ENCODE measurements around the gene LMCD1. TPM values are rescaled to one million over a fixed set of nuclear protein-coding genes. Genes with fewer than 3 reads are reported as not detected.

LMCD1 gene
- total RNA-seq, 1 experiment from 2014 or later, result 46.0 TPM

DNA sequence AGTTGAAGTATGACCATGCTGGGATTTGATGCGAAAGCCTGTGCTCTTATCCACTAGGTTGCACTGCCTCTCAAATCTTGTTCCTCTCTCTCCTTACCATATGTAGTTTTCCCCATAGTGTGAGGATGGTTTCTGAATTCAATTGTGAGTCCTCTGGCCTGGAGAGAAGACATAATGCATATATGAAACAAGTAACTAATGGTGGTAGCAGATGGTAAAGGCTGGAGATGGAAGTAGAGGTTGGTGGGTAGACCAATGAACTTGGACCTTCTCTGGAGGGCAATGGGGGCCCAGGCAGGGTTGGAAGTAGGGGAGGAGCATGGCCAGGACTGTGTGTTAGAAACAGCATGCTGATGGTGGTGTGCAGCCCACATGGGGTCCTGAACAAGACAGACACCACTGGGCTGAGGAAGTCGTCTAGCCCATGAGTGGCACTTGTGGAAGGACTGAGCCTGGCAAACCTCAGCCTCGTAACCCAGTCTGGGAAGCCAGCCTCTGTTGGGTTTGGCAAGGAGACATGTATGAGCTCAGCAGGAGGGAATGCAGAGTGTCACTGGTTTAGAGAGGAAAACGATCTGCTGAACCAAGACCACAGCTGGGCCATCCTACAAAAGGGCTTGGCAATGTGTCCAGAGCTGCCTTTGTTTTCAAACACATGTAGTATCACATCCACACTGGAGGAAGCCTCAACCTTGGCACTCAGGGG is 18.5 kb upstream of the LMCD1 start:
- TF ChIP-seq CTCF (IDR thresholded peaks at IDR 0.05; ENCODE audit: unreplicated experiment), result no peak
- Mint-ChIP-seq H3K27me3 (ENCODE audit: unreplicated experiment) (no peaks in the 10 kb centered on the region), H3K9me3 (ENCODE audit: low read depth, unreplicated experiment) (peaks cover 5% of the 10 kb centered on the region), H3K4me3 (ENCODE audit: low read depth, unreplicated experiment) (no peak overlapping the region), H3K36me3 (ENCODE audit: insufficient read depth, unreplicated experiment) (no peaks in the 10 kb centered on the region), H3K27ac (ENCODE audit: unreplicated experiment) (no peak overlapping the region), H3K4me1 (ENCODE audit: low read depth, unreplicated experiment) (peaks cover 16% of the 10 kb centered on the region)
- CTCF ChIA-PET, result no interaction called here
- intact Hi-C loops (cut with micrococcal nuclease; ENCODE audit: unreplicated experiment), result no loop called here
- DNase-seq, result peak; percentile 37
- no TSS peak for BruUV-seq (replicated peaks)

GRCh38 chr3:8484409-8485140 is 17.0 kb upstream of the LMCD1 start:
- Mint-ChIP-seq H3K4me3 (ENCODE audit: low read depth, unreplicated experiment) (no peak overlapping the region), H3K9me3 (ENCODE audit: low read depth, unreplicated experiment) (peaks cover 5% of the 10 kb centered on the region), H3K27me3 (ENCODE audit: unreplicated experiment) (no peaks in the 10 kb centered on the region), H3K36me3 (ENCODE audit: insufficient read depth, unreplicated experiment) (no peaks in the 10 kb centered on the region), H3K4me1 (ENCODE audit: low read depth, unreplicated experiment) (peaks cover 16% of the 10 kb centered on the region), H3K27ac (ENCODE audit: unreplicated experiment) (no peak overlapping the region)
- no peak for DNase-seq
- CTCF ChIA-PET, result interaction anchor here (0.7 kb wide), 1 partner anchor 31 kb away, joined by 3 read pairs; no protein-coding TSS in a partner anchor
- intact Hi-C loops (cut with micrococcal nuclease; ENCODE audit: unreplicated experiment), result no loop called here
- no peak for TF ChIP-seq CTCF (IDR thresholded peaks at IDR 0.05; ENCODE audit: unreplicated experiment)
- no TSS peak for BruUV-seq (replicated peaks)

DNA sequence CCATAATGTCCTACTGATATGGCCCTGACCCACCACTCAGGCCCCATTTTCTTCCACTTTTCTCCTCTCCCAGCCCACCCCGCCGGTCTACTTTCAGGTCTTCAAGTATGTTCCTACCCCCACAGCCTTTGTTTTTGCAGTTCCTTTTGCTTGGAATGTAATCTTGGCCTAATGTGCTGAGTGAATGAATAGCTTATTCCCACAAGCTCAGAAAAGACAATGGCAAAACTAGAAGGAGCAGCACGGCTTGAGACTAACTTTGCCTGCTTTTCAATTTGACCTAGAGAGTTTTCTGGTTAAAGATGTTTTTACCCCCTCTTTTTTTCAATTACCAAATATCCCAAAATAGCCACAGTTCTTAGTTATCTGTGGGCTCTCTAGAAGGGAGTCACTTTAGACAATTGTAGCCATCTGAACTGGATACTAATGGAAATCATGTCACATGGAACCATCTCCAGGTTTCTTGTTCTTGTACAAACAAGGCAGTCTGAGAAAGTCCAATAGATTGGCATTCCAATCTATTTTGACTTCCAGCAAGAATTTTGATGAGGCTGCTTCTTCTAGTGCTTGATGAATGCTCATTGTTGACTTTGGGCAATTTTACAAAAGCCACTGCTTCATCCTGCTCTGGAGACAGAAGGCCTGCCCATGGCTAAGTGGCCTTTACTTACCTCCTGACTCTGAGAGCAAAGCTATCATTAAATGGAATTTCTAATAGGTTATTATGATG is 16.3 kb upstream of the LMCD1 start:
- H3K4me1 Mint-ChIP-seq (ENCODE audit: low read depth, unreplicated experiment), result peaks cover 16% of the 10 kb centered on the region
- BruUV-seq (replicated peaks), result no TSS peak
- intact Hi-C loops (cut with micrococcal nuclease; ENCODE audit: unreplicated experiment), result no loop called here
- peaks cover 5% of the 10 kb centered on the region for H3K9me3 Mint-ChIP-seq (ENCODE audit: low read depth, unreplicated experiment)
- CTCF ChIA-PET, result no interaction called here
- DNase-seq, result no peak
- H3K27ac Mint-ChIP-seq (ENCODE audit: unreplicated experiment), result no peak overlapping the region
- TF ChIP-seq CTCF (IDR thresholded peaks at IDR 0.05; ENCODE audit: unreplicated experiment), result no peak
- H3K27me3 Mint-ChIP-seq (ENCODE audit: unreplicated experiment), result no peaks in the 10 kb centered on the region
- H3K36me3 Mint-ChIP-seq (ENCODE audit: insufficient read depth, unreplicated experiment), result no peaks in the 10 kb centered on the region
- H3K4me3 Mint-ChIP-seq (ENCODE audit: low read depth, unreplicated experiment), result no peak overlapping the region

DNA sequence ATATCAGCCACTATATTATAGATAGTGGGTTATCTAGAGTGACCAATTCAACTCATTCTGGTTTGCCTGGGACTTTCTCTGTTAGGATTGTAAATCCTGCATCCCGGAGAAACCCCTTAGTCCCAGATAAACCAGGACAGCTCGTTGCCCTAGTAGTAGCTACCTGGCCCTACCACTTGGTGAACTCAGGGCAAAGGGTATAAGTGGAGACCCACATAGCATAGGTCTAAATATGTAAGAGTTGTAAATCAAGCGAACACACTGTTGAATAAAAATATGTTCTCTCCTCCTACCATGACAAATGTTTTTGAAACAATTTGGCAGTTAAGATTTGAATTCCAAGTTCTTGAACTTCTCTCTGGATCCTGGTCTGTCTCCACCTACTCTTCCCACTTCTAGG is 15.7 kb upstream of the LMCD1 start:
- DNase-seq, result no peak
- H3K36me3 Mint-ChIP-seq (ENCODE audit: insufficient read depth, unreplicated experiment), result no peaks in the 10 kb centered on the region
- BruUV-seq (replicated peaks), result no TSS peak
- no peaks in the 10 kb centered on the region for H3K27me3 Mint-ChIP-seq (ENCODE audit: unreplicated experiment)
- CTCF ChIA-PET, result no interaction called here
- no peak overlapping the region for H3K4me3 Mint-ChIP-seq (ENCODE audit: low read depth, unreplicated experiment)
- H3K9me3 Mint-ChIP-seq (ENCODE audit: low read depth, unreplicated experiment), result peaks cover 5% of the 10 kb centered on the region
- intact Hi-C loops (cut with micrococcal nuclease; ENCODE audit: unreplicated experiment), result no loop called here
- H3K27ac Mint-ChIP-seq (ENCODE audit: unreplicated experiment), result no peak overlapping the region
- peaks cover 16% of the 10 kb centered on the region for H3K4me1 Mint-ChIP-seq (ENCODE audit: low read depth, unreplicated experiment)
- TF ChIP-seq CTCF (IDR thresholded peaks at IDR 0.05; ENCODE audit: unreplicated experiment), result no peak
